Astrocyte (in vitro differentiated cells and primary cell): ENCODE data around the gene MUC13. TPM values are rescaled to one million over a fixed set of nuclear protein-coding genes. Genes with fewer than 3 reads are reported as not detected.

Experiments
- DNase-seq: peaks from one replicate; pipeline ENCODE4 v3.0.0-alpha.2; 2010; ENCODE audit warnings: low read depth
- FAIRE-seq: peaks from 2 replicates; lab custom pipeline; 2011; peaks lifted over from hg19 to GRCh38; lab: Jason Lieb, UNC
- H2AFZ ChIP-seq: 2 replicates; pipeline ENCODE4 v1.6.0; 2012; ENCODE audit warnings: low read depth, low read length, inconsistent platforms
- H3K27ac ChIP-seq: 2 replicates; pipeline ENCODE4 v1.5.1; 2011; ENCODE audit warnings: low read depth, low read length, inconsistent platforms
- H3K27me3 ChIP-seq: 2 replicates; pipeline ENCODE4 v1.6.0; 2011; ENCODE audit warnings: low read length, inconsistent platforms; ENCODE audit not compliant: insufficient read depth
- H3K36me3 ChIP-seq: 2 replicates; pipeline ENCODE4 v1.5.1; 2011; ENCODE audit warnings: low read length, inconsistent platforms; ENCODE audit not compliant: insufficient read depth
- H3K4me1 ChIP-seq: 2 replicates; pipeline ENCODE4 v1.5.1; 2011; ENCODE audit warnings: low read length, inconsistent platforms; ENCODE audit not compliant: insufficient read depth
- H3K4me2 ChIP-seq: 2 replicates; pipeline ENCODE4 v1.6.0; 2012; ENCODE audit warnings: low read length, inconsistent platforms
- H3K4me3 ChIP-seq: 2 replicates; pipeline ENCODE4 v1.5.1; 2011; ENCODE audit warnings: low read depth, mild to moderate bottlenecking, low read length, inconsistent platforms; ENCODE audit not compliant: insufficient read depth
- H3K79me2 ChIP-seq: 2 replicates; pipeline ENCODE4 v1.6.0; 2012; ENCODE audit warnings: mild to moderate bottlenecking, low read length, inconsistent platforms; ENCODE audit not compliant: insufficient read depth
- H3K9ac ChIP-seq: 2 replicates; pipeline ENCODE4 v1.6.0; 2012; ENCODE audit warnings: mild to moderate bottlenecking, low read length, inconsistent platforms
- H3K9me3 ChIP-seq: 2 replicates; pipeline ENCODE4 v1.5.1; 2012; ENCODE audit warnings: low read depth, mild to moderate bottlenecking, low read length, inconsistent platforms; ENCODE audit not compliant: insufficient read depth
- H4K20me1 ChIP-seq: 2 replicates; pipeline ENCODE4 v1.6.0; 2012; ENCODE audit warnings: low read length, inconsistent platforms; ENCODE audit not compliant: insufficient read depth
- H3K27ac Mint-ChIP-seq: one replicate; pipeline ENCODE4 v1.8.0; 2021; ENCODE audit warnings: mild to moderate bottlenecking, mixed read lengths; ENCODE audit not compliant: unreplicated experiment
- H3K27me3 Mint-ChIP-seq: one replicate; pipeline ENCODE4 v1.8.0; 2021; ENCODE audit warnings: low read depth, mixed read lengths; ENCODE audit not compliant: unreplicated experiment
- H3K36me3 Mint-ChIP-seq: one replicate; pipeline ENCODE4 v1.8.0; 2021; ENCODE audit warnings: low read depth, mixed read lengths; ENCODE audit not compliant: unreplicated experiment
- H3K4me1 Mint-ChIP-seq: one replicate; pipeline ENCODE4 v1.8.0; 2021; ENCODE audit warnings: low read depth, mixed read lengths; ENCODE audit not compliant: unreplicated experiment
- H3K4me3 Mint-ChIP-seq: one replicate; pipeline ENCODE4 v1.8.0; 2021; ENCODE audit warnings: mild to moderate bottlenecking, moderate library complexity, mixed read lengths; ENCODE audit not compliant: unreplicated experiment
- H3K9me3 Mint-ChIP-seq: one replicate; pipeline ENCODE4 v1.8.0; 2021; ENCODE audit warnings: mild to moderate bottlenecking, mixed read lengths; ENCODE audit not compliant: unreplicated experiment
- EZH2 ChIP-seq: IDR thresholded peaks from 2 replicates; pipeline ENCODE4 v1.6.1; 2012; ENCODE audit warnings: mild to moderate bottlenecking, low read length, inconsistent platforms; ENCODE audit not compliant: insufficient read depth
- total RNA-seq: library from RNA; stranded (reverse); gene quantifications from 2 replicates; pipeline ENCODE4 v1.2.1, GENCODE V29; 2021
- TF ChIP-seq, protein P1 (sequence below): IDR thresholded peaks from 2 replicates; pipeline ENCODE4 v1.5.1; 2011; ENCODE audit warnings: low read depth, mild to moderate bottlenecking, inconsistent platforms, low read length, moderate library complexity; ENCODE audit not compliant: insufficient read depth

MUC13 gene
- total RNA-seq, 1 donor from 2014 or later, result not detected

- no peak for DNase-seq
- Histone ChIP-seq H3K9ac (no peak overlapping the region), H3K4me3 (no peak overlapping the region), H4K20me1 (peaks cover 3% of the 10 kb centered on the region), H3K4me2 (no peak overlapping the region), H3K27me3 (no peaks in the 10 kb centered on the region), H3K4me1 (peaks cover 15% of the 10 kb centered on the region), H3K9me3 (no peaks in the 10 kb centered on the region), H2AFZ (no peak overlapping the region), H3K27ac (peak overlapping the region; percentile 30), H3K79me2 (no peaks in the 10 kb centered on the region), H3K36me3 (peaks cover 15% of the 10 kb centered on the region)
- no peaks in the 10 kb centered on the region for H3K9me3 Mint-ChIP-seq
- peaks cover 9% of the 10 kb centered on the region for H3K36me3 Mint-ChIP-seq
- peaks cover 6% of the 10 kb centered on the region for H3K4me1 Mint-ChIP-seq
- H3K27me3 Mint-ChIP-seq, result no peaks in the 10 kb centered on the region
- no peak overlapping the region for H3K27ac Mint-ChIP-seq
- TF ChIP-seq EZH2, result no peak
- TF ChIP-seq, protein P1, sequence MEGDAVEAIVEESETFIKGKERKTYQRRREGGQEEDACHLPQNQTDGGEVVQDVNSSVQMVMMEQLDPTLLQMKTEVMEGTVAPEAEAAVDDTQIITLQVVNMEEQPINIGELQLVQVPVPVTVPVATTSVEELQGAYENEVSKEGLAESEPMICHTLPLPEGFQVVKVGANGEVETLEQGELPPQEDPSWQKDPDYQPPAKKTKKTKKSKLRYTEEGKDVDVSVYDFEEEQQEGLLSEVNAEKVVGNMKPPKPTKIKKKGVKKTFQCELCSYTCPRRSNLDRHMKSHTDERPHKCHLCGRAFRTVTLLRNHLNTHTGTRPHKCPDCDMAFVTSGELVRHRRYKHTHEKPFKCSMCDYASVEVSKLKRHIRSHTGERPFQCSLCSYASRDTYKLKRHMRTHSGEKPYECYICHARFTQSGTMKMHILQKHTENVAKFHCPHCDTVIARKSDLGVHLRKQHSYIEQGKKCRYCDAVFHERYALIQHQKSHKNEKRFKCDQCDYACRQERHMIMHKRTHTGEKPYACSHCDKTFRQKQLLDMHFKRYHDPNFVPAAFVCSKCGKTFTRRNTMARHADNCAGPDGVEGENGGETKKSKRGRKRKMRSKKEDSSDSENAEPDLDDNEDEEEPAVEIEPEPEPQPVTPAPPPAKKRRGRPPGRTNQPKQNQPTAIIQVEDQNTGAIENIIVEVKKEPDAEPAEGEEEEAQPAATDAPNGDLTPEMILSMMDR, result no peak
- no peak for FAIRE-seq
- H3K4me3 Mint-ChIP-seq, result no peak overlapping the region
These were observed 30.9 kb upstream of the MUC13 start for GRCh38 chr3:124965413-124965812.

- no peaks in the 10 kb centered on the region for H3K9me3 ChIP-seq
- peaks cover 6% of the 10 kb centered on the region for H3K36me3 ChIP-seq
- H3K27ac Mint-ChIP-seq, result no peak overlapping the region
- H3K27ac ChIP-seq, result no peak overlapping the region
- FAIRE-seq (no peak), DNase-seq (peak; percentile 57)
- peaks cover 3% of the 10 kb centered on the region for H4K20me1 ChIP-seq
- no peaks in the 10 kb centered on the region for H3K79me2 ChIP-seq
- no peaks in the 10 kb centered on the region for H3K9me3 Mint-ChIP-seq
- H3K27me3 Mint-ChIP-seq, result no peaks in the 10 kb centered on the region
- H3K36me3 Mint-ChIP-seq, result peaks cover 7% of the 10 kb centered on the region
- H3K4me3 Mint-ChIP-seq, result no peak overlapping the region
- peaks cover 15% of the 10 kb centered on the region for H3K4me1 ChIP-seq
- H3K4me3 ChIP-seq, result no peak overlapping the region
- no peaks in the 10 kb centered on the region for H3K27me3 ChIP-seq
- H3K9ac ChIP-seq, result no peak overlapping the region
- no peak overlapping the region for H2AFZ ChIP-seq
- H3K4me2 ChIP-seq, result peak overlapping the region; percentile 12
- TF ChIP-seq, protein P1, result no peak
- TF ChIP-seq EZH2, result no peak
- peaks cover 6% of the 10 kb centered on the region for H3K4me1 Mint-ChIP-seq
These were observed 29.8 kb upstream of the MUC13 start for GRCh38 chr3:124964387-124964786.

GRCh38 chr3:124963755-124964154, 29.2 kb upstream of the MUC13 start:
- Mint-ChIP-seq H3K4me1 (peaks cover 6% of the 10 kb centered on the region), H3K27ac (no peak overlapping the region), H3K36me3 (peaks cover 7% of the 10 kb centered on the region), H3K4me3 (no peak overlapping the region), H3K9me3 (no peaks in the 10 kb centered on the region), H3K27me3 (peaks cover 3% of the 10 kb centered on the region)
- no peaks in the 10 kb centered on the region for H3K79me2 ChIP-seq
- no peak overlapping the region for H3K27ac ChIP-seq
- H3K4me3 ChIP-seq, result no peak overlapping the region
- H3K9ac ChIP-seq, result no peak overlapping the region
- TF ChIP-seq EZH2, result no peak
- TF ChIP-seq, protein P1, result no peak
- H3K4me2 ChIP-seq, result no peak overlapping the region
- H3K36me3 ChIP-seq, result peaks cover 4% of the 10 kb centered on the region
- H3K27me3 ChIP-seq, result no peaks in the 10 kb centered on the region
- H3K4me1 ChIP-seq, result peaks cover 15% of the 10 kb centered on the region
- no peak for FAIRE-seq
- H3K9me3 ChIP-seq, result no peaks in the 10 kb centered on the region
- no peak for DNase-seq
- H4K20me1 ChIP-seq, result peaks cover 3% of the 10 kb centered on the region
- H2AFZ ChIP-seq, result no peak overlapping the region
